H9 (cell line): Measurements from ENCODE around the gene CTU1. TPM values are rescaled to one million over a fixed set of nuclear protein-coding genes. Genes with fewer than 3 reads are reported as not detected.

Experiments
- DNase-seq: peaks from one replicate; pipeline ENCODE4 v3.0.0-alpha.2; 2017
- H2AFZ ChIP-seq: one replicate; pipeline ENCODE4 v1.6.1; 2013; ENCODE audit warnings: mild to moderate bottlenecking, low read length, control low read depth, moderate library complexity
- H2AK5ac ChIP-seq: 2 replicates; pipeline ENCODE4 v1.6.1; 2013; ENCODE audit warnings: low read length, control low read depth, mixed read lengths; ENCODE audit not compliant: insufficient read length
- H2BK120ac ChIP-seq: one replicate; pipeline ENCODE4 v1.6.1; 2013; ENCODE audit warnings: low read depth, mild to moderate bottlenecking, low read length, control low read depth, inconsistent platforms; ENCODE audit not compliant: poor library complexity, severe bottlenecking
- H2BK12ac ChIP-seq: 2 replicates; pipeline ENCODE4 v1.6.1; 2013; ENCODE audit warnings: low read length, control low read depth, mixed read lengths, low read depth; ENCODE audit not compliant: insufficient read length
- H2BK15ac ChIP-seq: 2 replicates; pipeline ENCODE4 v1.6.1; 2013; ENCODE audit warnings: low read depth, low read length, control low read depth
- H2BK20ac ChIP-seq: one replicate; pipeline ENCODE4 v1.6.1; 2013; ENCODE audit warnings: low read depth, mild to moderate bottlenecking, low read length, control low read depth, inconsistent platforms; ENCODE audit not compliant: poor library complexity, severe bottlenecking
- H2BK5ac ChIP-seq: 2 replicates; pipeline ENCODE4 v1.6.1; 2013; ENCODE audit warnings: low read length, control low read depth, mixed read lengths; ENCODE audit not compliant: insufficient read length
- H3K14ac ChIP-seq: 2 replicates; pipeline ENCODE4 v1.6.1; 2013; ENCODE audit warnings: low read length, control low read depth; ENCODE audit not compliant: insufficient read depth
- H3K18ac ChIP-seq: 2 replicates; pipeline ENCODE4 v1.6.1; 2013; ENCODE audit warnings: low read depth, mild to moderate bottlenecking, mixed read lengths, low read length, control low read depth; ENCODE audit not compliant: insufficient read length
- H3K23ac ChIP-seq: 2 replicates; pipeline ENCODE4 v1.6.1; 2013; ENCODE audit warnings: low read length, control low read depth, mixed read lengths, low read depth; ENCODE audit not compliant: insufficient read length
- H3K23me2 ChIP-seq: 2 replicates; pipeline ENCODE4 v1.6.1; 2013; ENCODE audit warnings: low read depth, mild to moderate bottlenecking, mixed read lengths, low read length, control low read depth; ENCODE audit not compliant: insufficient read length, poor library complexity, severe bottlenecking
- H3K27ac ChIP-seq: 2 replicates; pipeline ENCODE4 v1.5.1; 2013; ENCODE audit warnings: low read length, control low read depth, mixed read lengths, low read depth; ENCODE audit not compliant: insufficient read length
- H3K27me3 ChIP-seq: 2 replicates; pipeline ENCODE4 v1.6.1; 2013; ENCODE audit warnings: low read length, control low read depth, inconsistent platforms; ENCODE audit not compliant: insufficient read depth
- H3K4ac ChIP-seq: 2 replicates; pipeline ENCODE4 v1.6.1; 2013; ENCODE audit warnings: low read depth, mild to moderate bottlenecking, control low read depth, inconsistent platforms, low read length, moderate library complexity
- H3K4me1 ChIP-seq: 2 replicates; pipeline ENCODE4 v1.6.1; 2013; ENCODE audit warnings: low read length, control low read depth, inconsistent platforms; ENCODE audit not compliant: insufficient read depth
- H3K4me2 ChIP-seq: 2 replicates; pipeline ENCODE4 v1.6.1; 2013; ENCODE audit warnings: low read length, control low read depth, mixed read lengths; ENCODE audit not compliant: insufficient read length, insufficient read depth
- H3K56ac ChIP-seq: 2 replicates; pipeline ENCODE4 v1.6.1; 2013; ENCODE audit warnings: low read depth, mild to moderate bottlenecking, mixed read lengths, low read length, control low read depth; ENCODE audit not compliant: insufficient read length
- H3K79me1 ChIP-seq: 2 replicates; pipeline ENCODE4 v1.6.1; 2013; ENCODE audit warnings: low read depth, mild to moderate bottlenecking, moderate library complexity, low read length, control low read depth, inconsistent platforms; ENCODE audit not compliant: insufficient read depth, poor library complexity, severe bottlenecking
- H3K79me2 ChIP-seq: 2 replicates; pipeline ENCODE4 v1.6.1; 2013; ENCODE audit warnings: low read length, control low read depth, inconsistent platforms; ENCODE audit not compliant: insufficient read depth
- H3K9ac ChIP-seq: 2 replicates; pipeline ENCODE4 v1.6.1; 2013; ENCODE audit warnings: low read length, control low read depth, mixed read lengths; ENCODE audit not compliant: insufficient read length; ENCODE audit errors: extremely low read depth
- H3K9me3 ChIP-seq: one replicate; pipeline ENCODE4 v1.6.1; 2013; ENCODE audit warnings: low read depth, low read length, inconsistent platforms; ENCODE audit not compliant: control insufficient read depth
- H3T11ph ChIP-seq: one replicate; pipeline ENCODE4 v1.6.1; 2013; ENCODE audit warnings: mild to moderate bottlenecking, low read length, control low read depth, inconsistent platforms
- H4K20me1 ChIP-seq: one replicate; pipeline ENCODE4 v1.6.1; 2013; ENCODE audit not compliant: control insufficient read depth, insufficient read length, insufficient read depth
- H4K5ac ChIP-seq: 2 replicates; pipeline ENCODE4 v1.6.1; 2013; ENCODE audit warnings: low read depth, mild to moderate bottlenecking, mixed read lengths, low read length, control low read depth; ENCODE audit not compliant: insufficient read length
- H4K8ac ChIP-seq: replicated peaks from 2 replicates; pipeline ENCODE4 v1.6.1; 2013; ENCODE audit warnings: low read length, control low read depth, mixed read lengths, low read depth; ENCODE audit not compliant: insufficient read length
- H4K91ac ChIP-seq: 2 replicates; pipeline ENCODE4 v1.6.1; 2013; ENCODE audit warnings: low read depth, mild to moderate bottlenecking, moderate library complexity, mixed read lengths, low read length, control low read depth; ENCODE audit not compliant: insufficient read length
- H3K27ac Mint-ChIP-seq, 3 experiments: 2 replicates in 2 of 3; 3 replicates in 1 of 3; pipeline ENCODE4 v1.8.0; 2020 to 2021; ENCODE audit warnings: mixed read lengths in 3 of 3, mild to moderate bottlenecking in 1 of 3, moderate library complexity in 1 of 3
- H3K27me3 Mint-ChIP-seq: 2 replicates; pipeline ENCODE4 v1.8.0; 2021; ENCODE audit warnings: low read depth, mild to moderate bottlenecking, moderate library complexity, mixed read lengths
- H3K36me3 Mint-ChIP-seq, 3 experiments: 2 replicates in 2 of 3; 3 replicates in 1 of 3; pipeline ENCODE4 v1.8.0; 2020 to 2021; ENCODE audit warnings: low read depth in 3 of 3, mixed read lengths in 3 of 3; ENCODE audit not compliant: insufficient read depth in 1 of 3
- H3K4me1 Mint-ChIP-seq, 2 experiments: 2 replicates each; pipeline ENCODE4 v1.8.0; 2020; ENCODE audit warnings: mixed read lengths in 2 of 2
- H3K4me3 Mint-ChIP-seq, 2 experiments: 2 replicates in 1 of 2; 3 replicates in 1 of 2; pipeline ENCODE4 v1.8.0; 2020 to 2021; ENCODE audit warnings: mild to moderate bottlenecking in 2 of 2, mixed read lengths in 2 of 2, moderate library complexity in 1 of 2
- H3K9me3 Mint-ChIP-seq, 2 experiments: 2 replicates in 1 of 2; 3 replicates in 1 of 2; pipeline ENCODE4 v1.8.0; 2020; ENCODE audit warnings: mild to moderate bottlenecking in 2 of 2, mixed read lengths in 2 of 2, moderate library complexity in 1 of 2
- CTCF ChIP-seq: fragments of 200-600 bp; sonication (generic); conservative IDR thresholded peaks from 3 replicates; pipeline ENCODE4 v1.8.0; 2021; ENCODE audit warnings: antibody characterized with exemption, mild to moderate bottlenecking
- WGBS: extraction: QIAGEN DNeasy Blood & Tissue Kit; methylation state at CpG from one replicate; pipeline ENCODE4 v1.1.7; 2013; ENCODE audit warnings: missing lambda C conversion rate, low lambda C conversion rate, mixed read lengths; ENCODE audit not compliant: insufficient read length; ENCODE audit errors: extremely low coverage; 5-methylcytosine and 5-hydroxymethylcytosine counted together
- total RNA-seq: library from RNA; stranded (reverse); gene quantifications from 2 replicates; pipeline ENCODE4 v1.2.1, GENCODE V29; 2021

Gene CTU1
- total RNA-seq, 1 experiment from 2014 or later = 8.8 TPM

- no peak overlapping the region for H3K4me2 ChIP-seq
- Mint-ChIP-seq H3K27me3 (peaks cover 7% of the 10 kb centered on the region; the same call in 1 of the 2 replicates), H3K36me3 (peaks cover 0 to 7% (median 0%) of the 10 kb centered on the region in 3 experiments; a peak in 1 of 7 replicates), H3K27ac (no peak overlapping the region), H3K4me1 (peaks cover 13 to 16% of the 10 kb centered on the region in 2 experiments), H3K4me3 (no peak overlapping the region), H3K9me3 (peaks cover 7 to 15% of the 10 kb centered on the region in 2 experiments)
- H3K9ac ChIP-seq = no peak overlapping the region
- no peak overlapping the region for H4K8ac ChIP-seq
- no peak overlapping the region for H3K27ac ChIP-seq
- no peak overlapping the region for H2BK120ac ChIP-seq
- no peaks in the 10 kb centered on the region for H3K27me3 ChIP-seq
- no peak overlapping the region for H3K23ac ChIP-seq
- no peaks in the 10 kb centered on the region for H4K20me1 ChIP-seq
- no peak overlapping the region for H4K5ac ChIP-seq
- no peaks in the 10 kb centered on the region for H3K23me2 ChIP-seq
- H2BK12ac ChIP-seq = no peak overlapping the region
- no peak for TF ChIP-seq CTCF
- no peak overlapping the region for H3K14ac ChIP-seq
- no peak overlapping the region for H3K18ac ChIP-seq
- H3K56ac ChIP-seq = no peak overlapping the region
- no peak overlapping the region for H2BK5ac ChIP-seq
- no peak overlapping the region for H2BK20ac ChIP-seq
- H3T11ph ChIP-seq = no peak overlapping the region
- H3K4me1 ChIP-seq = peaks cover 2% of the 10 kb centered on the region; the same call in 1 of the 2 replicates
- no peaks in the 10 kb centered on the region for H3K9me3 ChIP-seq
- no peak overlapping the region for H2BK15ac ChIP-seq
- DNase-seq = no peak
- H3K79me1 ChIP-seq = no peaks in the 10 kb centered on the region
- H4K91ac ChIP-seq = no peak overlapping the region
- H3K4ac ChIP-seq = no peak overlapping the region
- no CpG with 5 or more reads among the region's 5 CpGs for WGBS
- no peak overlapping the region for H2AFZ ChIP-seq
- no peaks in the 10 kb centered on the region for H3K79me2 ChIP-seq
- H2AK5ac ChIP-seq = no peak overlapping the region
Measured at GRCh38 chr19:51075998-51076397, 32.2 kb downstream of the CTU1 start.
